ENCODE results near the gene VAPB.
"Not testable (repeated sequence)": the region's sequence is repeated elsewhere in the genome, so short reads cannot be mapped to it uniquely, and the experiment has no call there.

VAPB gene

DNA sequence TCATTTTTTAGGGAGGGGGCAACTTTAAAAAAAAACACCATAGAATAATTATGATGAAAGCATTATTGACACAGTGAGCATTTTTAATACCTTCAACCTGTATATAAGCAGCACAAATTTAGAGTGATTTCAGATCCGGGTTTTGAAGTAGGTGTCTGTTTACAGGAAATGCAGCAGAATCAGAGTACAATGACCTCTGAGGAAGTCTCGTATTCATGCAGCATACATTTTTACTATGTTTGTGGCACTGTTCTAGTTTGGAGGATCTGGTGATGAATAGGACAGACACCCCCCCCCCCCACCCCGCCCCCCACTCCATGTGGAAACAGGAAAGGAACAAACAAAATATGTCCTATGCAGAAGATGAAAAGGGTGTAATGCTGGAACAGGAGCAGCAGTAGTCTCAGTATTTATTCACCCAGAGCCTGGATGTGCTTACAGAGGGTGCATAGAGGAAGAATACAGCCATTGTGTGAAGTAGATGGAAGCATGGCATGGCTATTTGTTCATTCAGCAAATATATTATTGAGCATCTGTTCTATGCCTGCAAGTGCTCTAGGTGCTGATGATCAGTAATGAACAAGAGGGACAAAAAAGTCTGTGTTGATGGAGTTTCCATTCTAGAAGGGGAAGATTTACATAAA, 19.7 kb downstream of the VAPB start:
- DNase-seq (ENCODE audit: low read depth in 1 of 2, low spot score in 1 of 2) = no peak
- Histone ChIP-seq H3K27me3 (ENCODE audit: insufficient read depth, poor library complexity, severe bottlenecking) (no peaks in the 10 kb centered on the region), H3K4me3 (replicated peaks; ENCODE audit: insufficient read depth, low read length) (no peak overlapping the region), H3K27ac (replicated peaks) (no peak overlapping the region)
- TF ChIP-seq POLR2AphosphoS5 (IDR thresholded peaks at IDR 0.05; ENCODE audit: low read depth) = no peak
- TF ChIP-seq, protein P1, sequence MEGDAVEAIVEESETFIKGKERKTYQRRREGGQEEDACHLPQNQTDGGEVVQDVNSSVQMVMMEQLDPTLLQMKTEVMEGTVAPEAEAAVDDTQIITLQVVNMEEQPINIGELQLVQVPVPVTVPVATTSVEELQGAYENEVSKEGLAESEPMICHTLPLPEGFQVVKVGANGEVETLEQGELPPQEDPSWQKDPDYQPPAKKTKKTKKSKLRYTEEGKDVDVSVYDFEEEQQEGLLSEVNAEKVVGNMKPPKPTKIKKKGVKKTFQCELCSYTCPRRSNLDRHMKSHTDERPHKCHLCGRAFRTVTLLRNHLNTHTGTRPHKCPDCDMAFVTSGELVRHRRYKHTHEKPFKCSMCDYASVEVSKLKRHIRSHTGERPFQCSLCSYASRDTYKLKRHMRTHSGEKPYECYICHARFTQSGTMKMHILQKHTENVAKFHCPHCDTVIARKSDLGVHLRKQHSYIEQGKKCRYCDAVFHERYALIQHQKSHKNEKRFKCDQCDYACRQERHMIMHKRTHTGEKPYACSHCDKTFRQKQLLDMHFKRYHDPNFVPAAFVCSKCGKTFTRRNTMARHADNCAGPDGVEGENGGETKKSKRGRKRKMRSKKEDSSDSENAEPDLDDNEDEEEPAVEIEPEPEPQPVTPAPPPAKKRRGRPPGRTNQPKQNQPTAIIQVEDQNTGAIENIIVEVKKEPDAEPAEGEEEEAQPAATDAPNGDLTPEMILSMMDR (IDR thresholded peaks at IDR 0.05; ENCODE audit: insufficient read depth, low read length) = no peak
- TF ChIP-seq REST (IDR thresholded peaks at IDR 0.05; ENCODE audit: insufficient replicate concordance, low read depth) = no peak
- no peak for TF ChIP-seq GABPA (IDR thresholded peaks at IDR 0.05; ENCODE audit: low read depth)
- no peak for TF ChIP-seq SPI1 (IDR thresholded peaks at IDR 0.05; ENCODE audit: borderline replicate concordance, low read depth)

DNA sequence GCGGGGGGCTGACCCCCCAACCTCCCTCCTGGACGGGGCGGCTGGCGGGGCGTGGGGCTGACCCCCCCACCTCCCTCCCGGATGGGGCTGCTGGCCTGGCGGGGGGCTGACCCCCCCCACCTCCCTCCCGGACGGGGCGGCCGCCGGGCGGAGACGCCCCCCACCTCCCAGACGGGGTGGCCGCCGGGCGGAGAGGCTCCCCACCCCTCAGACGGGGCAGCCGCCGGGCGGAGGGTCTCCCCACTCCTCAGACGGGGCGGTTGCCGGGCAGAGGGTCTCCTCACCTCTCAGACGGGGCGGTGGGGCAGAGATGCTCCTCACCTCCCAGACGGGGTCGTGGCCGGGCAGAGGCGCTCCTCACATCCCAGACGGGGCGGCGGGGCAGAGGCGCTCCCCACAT, 25.2 kb downstream of the VAPB start:
- not testable (repeated sequence) for H3K27ac ChIP-seq (replicated peaks); H3K27me3 ChIP-seq (ENCODE audit: insufficient read depth, poor library complexity, severe bottlenecking); H3K4me3 ChIP-seq (replicated peaks; ENCODE audit: insufficient read depth, low read length); DNase-seq (ENCODE audit: low read depth in 1 of 2, low spot score in 1 of 2)

- H3K4me3 ChIP-seq (replicated peaks; ENCODE audit: insufficient read depth, low read length); DNase-seq (ENCODE audit: low read depth in 1 of 2, low spot score in 1 of 2); H3K27ac ChIP-seq (replicated peaks); H3K27me3 ChIP-seq (ENCODE audit: insufficient read depth, poor library complexity, severe bottlenecking): not testable (repeated sequence)
Measured at GRCh38 chr20:58414786-58415185, 25.8 kb downstream of the VAPB start.

GRCh38 chr20:58416057-58416456, 27.0 kb downstream of the VAPB start:
- H3K27ac ChIP-seq (replicated peaks) = no peak overlapping the region
- DNase-seq (ENCODE audit: low read depth in 1 of 2, low spot score in 1 of 2) = no peak
- no peaks in the 10 kb centered on the region for H3K27me3 ChIP-seq (ENCODE audit: insufficient read depth, poor library complexity, severe bottlenecking)
- H3K4me3 ChIP-seq (replicated peaks; ENCODE audit: insufficient read depth, low read length) = no peak overlapping the region
- TF ChIP-seq, protein P1 (IDR thresholded peaks at IDR 0.05; ENCODE audit: insufficient read depth, low read length) = no peak
- no peak for TF ChIP-seq SPI1 (IDR thresholded peaks at IDR 0.05; ENCODE audit: borderline replicate concordance, low read depth)
- no peak for TF ChIP-seq GABPA (IDR thresholded peaks at IDR 0.05; ENCODE audit: low read depth)
- TF ChIP-seq POLR2AphosphoS5 (IDR thresholded peaks at IDR 0.05; ENCODE audit: low read depth) = no peak
- TF ChIP-seq REST (IDR thresholded peaks at IDR 0.05; ENCODE audit: insufficient replicate concordance, low read depth) = no peak

GRCh38 chr20:58416835-58417234, 27.8 kb downstream of the VAPB start:
- DNase-seq (ENCODE audit: low read depth in 1 of 2, low spot score in 1 of 2) = no peak
- H3K27me3 ChIP-seq (ENCODE audit: insufficient read depth, poor library complexity, severe bottlenecking) = no peaks in the 10 kb centered on the region
- no peak overlapping the region for H3K27ac ChIP-seq (replicated peaks)
- H3K4me3 ChIP-seq (replicated peaks; ENCODE audit: insufficient read depth, low read length) = no peak overlapping the region
- TF ChIP-seq REST (IDR thresholded peaks at IDR 0.05; ENCODE audit: insufficient replicate concordance, low read depth) = no peak
- TF ChIP-seq, protein P1 (IDR thresholded peaks at IDR 0.05; ENCODE audit: insufficient read depth, low read length) = no peak
- TF ChIP-seq SPI1 (IDR thresholded peaks at IDR 0.05; ENCODE audit: borderline replicate concordance, low read depth) = no peak; the same call in 1 of the 2 replicates
- no peak for TF ChIP-seq POLR2AphosphoS5 (IDR thresholded peaks at IDR 0.05; ENCODE audit: low read depth)
- TF ChIP-seq GABPA (IDR thresholded peaks at IDR 0.05; ENCODE audit: low read depth) = no peak
